Thoracic aorta endothelial cell (primary cell): ENCODE measurements around the gene IDH2. TPM values are rescaled to one million over a fixed set of nuclear protein-coding genes. Genes with fewer than 3 reads are reported as not detected.

Experiments
- small RNA-seq: library from RNA; depleted of rRNA; stranded (forward); fragments of <200 nt; gene quantifications from one replicate; pipeline ENCODE3, GENCODE V24; 2012
- total RNA-seq: library from RNA; depleted of rRNA; stranded (reverse); fragments of >200 nt; gene quantifications from 2 replicates; pipeline ENCODE4 v1.2.3, GENCODE V29; 2012

Gene IDH2
- total RNA-seq = 67.2 and 74.4 TPM in 2 replicates

DNA sequence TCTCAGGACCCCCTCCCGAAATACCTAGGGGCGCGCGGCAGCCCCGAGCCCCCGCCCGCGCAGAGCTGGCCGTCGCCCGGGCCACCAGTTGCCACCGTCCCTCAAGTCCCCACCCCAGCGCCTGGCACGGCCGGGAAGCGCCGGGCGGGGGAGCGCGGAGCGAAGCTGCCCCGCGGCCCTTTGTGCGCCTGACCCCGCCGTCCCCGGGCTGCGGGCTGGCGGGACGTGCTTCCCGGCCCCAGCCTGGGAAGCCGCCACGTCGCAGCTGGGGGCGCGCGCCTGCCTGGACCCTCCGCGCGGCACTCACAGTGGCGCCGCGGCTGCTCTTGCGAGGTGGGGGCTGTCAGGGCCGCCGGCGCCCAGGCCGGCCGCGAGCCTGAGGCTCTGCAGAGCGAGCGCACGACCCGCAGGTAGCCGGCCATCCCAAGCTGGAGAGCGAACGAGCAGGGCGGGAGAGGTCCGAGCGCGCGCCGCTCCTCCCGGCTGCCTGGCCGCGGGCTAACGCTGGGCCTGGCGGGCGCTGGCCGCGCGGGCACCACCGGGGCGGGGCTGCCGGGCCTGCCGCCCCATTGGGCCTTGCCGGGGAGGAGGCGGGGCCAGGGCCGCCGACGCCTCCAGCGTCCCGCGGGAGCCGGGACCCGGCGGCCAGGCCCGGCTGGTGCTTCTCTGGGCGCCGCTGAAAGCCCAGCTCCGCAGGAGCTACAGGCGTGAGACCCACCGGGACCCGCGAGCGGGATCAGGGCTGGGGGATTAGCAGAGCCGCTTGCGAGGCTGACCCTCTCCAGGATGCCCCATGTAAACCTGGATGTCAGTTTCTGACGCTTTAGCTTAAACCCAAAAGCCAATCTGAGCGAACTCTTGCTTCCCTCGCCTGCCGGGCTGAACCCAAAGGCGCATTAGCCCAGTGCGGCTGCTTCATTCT, at the start of gene IDH2:
Gene IDH2, minus strand, starts transcription at position 500 of the 922 bp plus-strand sequence. Its CDS starts 78 bp downstream, at position 422.

Small RNAs within 50 kb of the gene (small RNA-seq; reads per million reads assigned to genes)
- gene RF00066 = not detected

Other genes starting within 250 kb of the IDH2 start
- 39.5 and 53.2 TPM in 2 replicates for gene AP3S2, start 208.5 kb downstream of the IDH2 start, total RNA-seq
- 12.0 and 16.3 TPM in 2 replicates for gene ARPIN, start 189.5 kb downstream of the IDH2 start, total RNA-seq
- 14.8 and 21.5 TPM in 2 replicates for gene ZNF710, start 101.1 kb downstream of the IDH2 start, total RNA-seq
- 8.5 and 9.8 TPM in 2 replicates for gene SEMA4B, start 98.9 kb upstream of the IDH2 start, total RNA-seq
- 26.6 and 30.6 TPM in 2 replicates for gene CIB1, start 131.5 kb upstream of the IDH2 start, total RNA-seq
- gene GDPGP1, start 131.7 kb upstream of the IDH2 start, total RNA-seq = 8.4 and 11.3 TPM in 2 replicates
- gene TTLL13, start 147.1 kb upstream of the IDH2 start, total RNA-seq = not detected in 2 replicates
- gene NGRN, start 163.2 kb upstream of the IDH2 start, total RNA-seq = 50.1 and 58.4 TPM in 2 replicates
- 1.5 and 5.3 TPM in 2 replicates for gene ZNF774, start 249.8 kb upstream of the IDH2 start, total RNA-seq